CD1c-positive myeloid dendritic cell (primary cell): ENCODE measurements around the gene CMTM7.
"Not testable (repeated sequence)": the region's sequence is repeated elsewhere in the genome, so short reads cannot be mapped to it uniquely, and the experiment has no call there.

ENCODE experiments used
- DNase-seq: peaks from one replicate; pipeline ENCODE4 v3.0.0-alpha.2; 2016; ENCODE audit errors: extremely low spot score

The CMTM7 gene

DNA sequence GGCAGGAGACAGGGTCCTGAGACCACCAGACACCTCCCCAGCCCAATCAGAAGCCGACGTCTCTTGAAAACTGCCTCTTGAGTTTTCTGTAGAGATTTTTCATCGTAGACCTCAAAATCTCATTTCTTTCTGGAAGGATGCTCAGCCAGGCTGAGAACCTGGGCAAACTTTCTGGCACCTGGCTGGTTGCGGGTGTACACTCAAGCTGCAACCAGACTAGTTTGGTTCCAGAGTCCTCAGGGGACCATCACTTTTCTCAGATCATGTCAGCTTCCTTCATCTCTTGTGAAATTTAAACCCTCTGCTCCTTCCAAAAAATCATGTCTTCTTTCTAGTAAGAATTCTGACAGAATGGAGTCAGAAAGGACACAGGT, 45.1 kb downstream of the CMTM7 start:
- DNase-seq, result no peak

- no peak for DNase-seq
These were observed 46.2 kb downstream of the CMTM7 start for GRCh38 chr3:32437896-32438295.

DNA sequence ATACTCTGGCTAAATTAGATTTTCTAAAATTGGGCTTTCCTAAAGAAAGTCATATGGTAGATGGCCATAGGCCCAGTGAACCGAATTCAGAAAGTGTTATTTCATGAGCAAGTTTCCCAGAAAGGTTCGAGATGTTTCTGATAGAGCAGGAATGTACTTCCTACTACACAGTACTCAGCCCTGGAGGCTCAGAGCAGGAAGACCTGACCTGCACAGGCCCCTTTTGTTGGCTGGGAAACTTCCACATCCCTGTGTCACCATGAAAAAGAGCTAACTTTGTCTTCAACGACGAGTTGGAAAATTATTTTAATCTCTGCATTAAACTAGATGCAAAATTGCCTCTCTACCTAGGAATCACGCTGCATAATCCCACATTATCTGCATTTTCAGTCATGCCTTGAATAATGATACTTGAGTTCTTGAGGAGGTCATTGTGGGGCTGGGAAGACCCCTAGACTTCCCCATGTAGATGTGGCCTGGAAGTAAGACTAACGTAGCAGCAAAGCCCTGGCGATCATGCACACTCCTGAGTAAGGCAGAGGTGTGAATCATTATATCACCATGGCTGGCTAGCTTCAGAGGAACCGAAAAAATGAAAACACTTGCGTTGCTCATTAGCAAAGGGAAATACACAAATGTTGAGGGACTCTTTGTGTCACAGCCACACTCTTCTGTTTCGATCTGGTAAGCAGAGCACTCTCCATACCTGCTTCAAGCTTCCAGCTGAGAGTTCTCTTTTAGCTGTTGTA, 47.1 kb downstream of the CMTM7 start:
- DNase-seq, result no peak

- not testable (repeated sequence) for DNase-seq
These were observed 47.8 kb downstream of the CMTM7 start for GRCh38 chr3:32439421-32439820.

GRCh38 chr3:32440611-32441350, 49.1 kb downstream of the CMTM7 start:
- no peak for DNase-seq

DNA sequence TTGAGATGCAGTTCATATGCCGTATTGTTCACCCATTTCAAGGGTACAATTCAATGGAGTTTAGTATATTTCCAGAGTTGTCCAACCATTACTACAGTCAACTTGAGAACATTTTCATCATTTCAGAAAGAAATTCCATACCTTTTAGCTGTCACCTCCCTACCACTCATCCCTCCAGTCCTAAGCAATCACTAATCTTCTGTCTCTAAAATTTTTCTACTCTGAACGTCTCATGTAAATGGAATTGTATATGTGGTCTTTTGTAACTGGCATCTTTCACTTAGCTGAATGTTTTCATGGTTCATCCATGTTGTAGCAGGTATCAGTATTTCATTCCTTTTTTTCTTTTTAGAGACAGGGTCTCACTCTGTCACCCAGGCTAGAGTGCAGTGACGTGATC, 51.1 kb downstream of the CMTM7 start:
- DNase-seq, result no peak

- no peak for DNase-seq
These were observed 51.8 kb downstream of the CMTM7 start for GRCh38 chr3:32443478-32443877.

DNA sequence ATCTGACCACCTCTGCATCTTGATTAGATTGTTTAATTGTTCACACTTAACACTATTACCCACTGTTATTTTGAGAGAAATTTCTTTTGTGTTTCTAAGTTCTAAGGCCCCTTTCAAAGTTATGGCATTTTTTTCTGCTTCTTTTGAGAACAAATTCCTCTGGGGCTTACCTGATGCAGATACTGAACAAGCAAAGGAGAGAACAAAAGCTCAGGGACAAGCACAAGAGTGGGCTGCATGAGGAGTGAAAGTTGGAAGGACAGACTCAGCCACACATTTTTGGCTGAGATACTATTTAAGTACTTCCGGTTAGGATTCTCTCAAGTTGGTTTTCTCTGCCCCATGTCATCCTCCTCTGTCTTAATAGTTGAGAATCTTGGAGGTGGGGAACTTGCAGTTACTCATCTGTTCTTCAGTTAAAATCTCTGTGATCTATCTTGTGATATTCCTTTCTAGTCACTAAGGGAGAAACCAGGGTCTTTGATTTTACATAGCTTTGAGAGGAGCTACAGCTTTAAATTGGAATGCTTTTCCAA, 56.3 kb downstream of the CMTM7 start:
- no peak for DNase-seq

- DNase-seq, result no peak
These were observed 57.2 kb downstream of the CMTM7 start for GRCh38 chr3:32448686-32449474.

GRCh38 chr3:32449691-32450090, 58.0 kb downstream of the CMTM7 start:
- DNase-seq, result no peak

GRCh38 chr3:32450426-32450825, 58.8 kb downstream of the CMTM7 start:
- no peak for DNase-seq

- no peak for DNase-seq
These were observed 59.5 kb downstream of the CMTM7 start for GRCh38 chr3:32450992-32451659.

DNA sequence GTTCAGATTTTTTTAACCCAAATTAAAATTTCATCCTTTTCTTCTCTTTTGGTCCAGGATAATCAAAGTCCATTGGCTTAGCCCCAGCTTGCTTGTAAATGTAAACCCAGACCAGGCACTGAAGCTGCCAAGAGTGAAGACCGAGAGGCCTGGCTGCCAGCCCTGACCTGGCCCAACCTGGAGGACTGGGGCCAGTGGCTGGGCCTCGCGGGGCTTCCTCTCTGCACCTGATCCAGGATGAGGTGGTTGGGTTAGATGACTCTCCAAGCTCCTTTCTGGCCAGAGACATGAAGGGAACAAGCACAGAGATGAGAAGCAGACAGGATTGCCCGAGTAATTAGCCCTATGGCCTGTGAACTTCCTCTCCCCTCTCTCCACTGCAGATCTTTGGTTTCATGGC, 60.4 kb downstream of the CMTM7 start:
- no peak for DNase-seq

- DNase-seq, result no peak
These were observed 61.7 kb downstream of the CMTM7 start for GRCh38 chr3:32453346-32453745.

DNA sequence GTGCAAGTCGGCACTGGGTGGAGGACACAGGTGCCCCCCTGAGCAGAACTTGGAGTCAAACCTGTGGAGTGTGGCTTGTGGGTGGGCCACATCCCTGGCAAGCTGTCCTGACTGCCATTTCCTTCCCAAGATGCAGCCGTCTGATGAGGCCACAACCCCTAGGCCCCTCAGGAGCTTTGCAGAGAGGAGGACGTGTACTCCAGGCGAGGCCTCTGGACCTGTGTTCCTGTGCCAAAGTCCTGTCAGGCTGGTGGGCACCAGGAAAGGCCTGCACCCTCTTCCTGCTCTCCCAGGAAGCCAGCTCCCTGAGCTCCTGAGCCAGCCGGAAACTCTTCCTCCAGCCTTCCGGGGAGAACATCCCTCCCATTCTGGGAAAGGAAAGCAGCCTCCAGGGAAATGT, 62.5 kb downstream of the CMTM7 start:
- DNase-seq, result no peak

DNA sequence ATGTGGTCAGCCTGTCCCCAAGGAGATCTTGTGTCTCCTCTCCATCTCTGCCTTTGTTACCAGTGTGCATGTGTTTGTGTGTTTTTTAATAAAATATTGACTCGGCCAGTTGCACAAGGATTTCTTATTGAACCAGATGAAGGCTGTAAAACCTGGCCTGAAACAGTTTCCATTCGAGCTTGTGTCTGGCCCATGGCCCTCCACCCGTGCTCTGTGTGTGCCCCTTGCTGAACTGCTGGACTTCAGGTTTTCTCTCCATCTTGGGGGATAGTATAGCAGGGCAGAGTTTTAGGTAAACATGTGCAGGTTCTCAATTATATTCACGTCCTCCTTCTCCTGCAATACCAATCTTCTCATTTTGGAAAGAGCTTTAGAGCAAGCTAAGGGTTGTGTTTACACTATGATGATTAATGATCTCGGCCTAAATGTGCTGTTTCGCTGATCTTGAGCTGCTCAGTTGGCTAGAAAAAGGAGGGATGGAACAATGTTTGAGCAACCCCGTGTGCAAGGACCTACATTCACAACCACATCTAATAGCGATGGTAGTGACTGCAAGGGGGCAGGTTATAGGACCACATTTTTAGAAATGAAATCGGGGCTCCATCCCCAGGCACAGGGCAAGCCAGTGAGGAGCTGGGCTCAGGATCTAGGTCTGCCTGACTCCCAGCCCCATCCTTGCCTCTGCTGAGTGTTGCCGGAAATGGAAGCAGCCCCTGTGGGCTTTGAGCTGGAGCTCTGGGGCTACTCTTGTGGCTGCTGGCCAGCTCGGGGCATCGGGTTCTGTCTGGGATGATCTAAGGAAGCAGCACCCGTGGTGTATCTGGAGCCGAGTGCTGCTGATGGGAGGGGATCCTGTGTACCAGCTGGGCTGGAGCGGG, 63.3 kb downstream of the CMTM7 start:
- DNase-seq, result no peak

DNA sequence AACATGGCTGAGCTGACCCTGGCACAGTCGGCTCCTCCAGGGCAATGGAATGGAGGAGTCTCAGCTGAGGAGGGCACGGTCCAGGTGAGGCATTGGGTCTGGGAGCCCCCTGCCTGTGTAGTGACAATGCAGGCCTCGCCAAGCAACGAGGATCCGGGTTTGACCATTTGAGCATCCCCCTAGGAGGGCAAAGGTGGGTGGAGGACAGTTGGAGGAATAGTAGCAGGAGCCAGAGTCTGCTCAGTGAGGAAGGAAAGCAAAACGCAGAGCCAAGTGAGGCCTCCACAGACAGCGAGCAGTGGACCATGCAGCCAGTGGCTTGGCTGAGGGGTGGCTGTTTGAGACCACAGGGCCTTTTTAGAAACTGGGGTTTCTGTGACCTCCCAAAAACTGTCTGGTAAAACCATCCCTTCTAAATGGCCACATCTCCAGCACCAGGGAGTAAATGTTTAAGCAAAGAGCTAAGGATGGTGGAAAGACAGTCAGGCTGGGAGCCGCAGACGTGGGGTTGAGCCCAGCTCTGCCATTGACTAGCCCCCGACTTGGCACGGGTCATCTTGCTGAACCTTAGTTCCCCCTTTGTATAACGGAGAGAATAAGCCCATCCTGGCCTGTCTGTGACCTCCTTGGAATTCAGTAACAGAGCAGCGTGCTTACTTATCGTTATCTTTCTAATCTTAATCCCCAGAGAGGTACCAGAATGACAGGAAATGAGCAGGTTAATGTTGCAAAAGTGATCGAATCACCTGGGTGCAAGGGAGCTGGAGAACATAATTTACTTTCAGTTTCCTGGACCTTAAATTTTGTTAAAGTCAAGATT, 64.2 kb downstream of the CMTM7 start:
- no peak for DNase-seq

DNA sequence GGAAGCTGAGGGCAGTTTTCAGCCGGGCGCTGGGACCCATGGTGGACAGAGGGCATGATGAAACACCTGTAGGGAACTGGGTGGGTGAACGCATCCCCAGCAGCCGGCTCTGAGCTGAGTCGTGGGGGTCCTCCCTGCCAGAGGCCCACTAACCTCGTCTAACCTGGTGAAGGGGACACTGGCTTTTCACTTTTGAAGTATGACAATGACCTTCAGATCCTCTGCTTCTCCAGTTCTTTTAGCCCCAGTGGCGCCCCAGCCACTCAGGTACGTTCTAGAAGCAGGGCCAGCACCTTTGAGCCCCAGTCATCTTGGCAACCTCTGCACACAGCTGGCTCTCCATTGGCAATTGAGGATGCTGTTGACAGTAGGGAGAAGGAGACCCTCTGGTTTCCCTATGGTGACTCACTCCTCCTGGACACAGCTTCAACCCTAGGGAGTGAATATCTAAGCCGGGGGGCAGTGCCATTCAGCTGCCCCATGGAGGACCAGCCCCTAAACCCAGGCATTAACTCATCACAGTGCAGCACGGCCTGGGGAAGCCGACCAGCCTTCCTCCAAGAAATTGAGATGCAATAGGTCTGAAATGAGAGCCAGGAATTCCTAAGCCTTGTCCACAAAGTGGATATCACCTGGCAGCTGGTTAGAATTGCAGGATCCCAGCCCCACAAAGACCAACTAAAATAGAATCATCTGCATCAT, 64.9 kb downstream of the CMTM7 start:
- DNase-seq, result no peak

GRCh38 chr3:32457971-32458471, 66.4 kb downstream of the CMTM7 start:
- peak; percentile 53 for DNase-seq
